MM.1S (cell line): Measurements from ENCODE around the gene STYX.

Source experiments
- EZH2 ChIP-seq: fragments of 300-600 bp; sonication (generic); optimal IDR thresholded peaks from 2 replicates; pipeline ENCODE3; 2017; ENCODE audit warnings: low read depth, mild to moderate bottlenecking, antibody characterized with exemption, low read length, mixed read lengths
- EZH2phosphoT487 ChIP-seq: fragments of 300-600 bp; sonication (generic); IDR thresholded peaks from 2 replicates; pipeline ENCODE4 v1.6.1; 2018; ENCODE audit warnings: antibody characterized with exemption, low read length
- TF ChIP-seq, protein P1 (sequence below): fragments of 300-600 bp; sonication (generic); IDR thresholded peaks from 2 replicates; pipeline ENCODE4 v1.5.1; 2016; ENCODE audit warnings: antibody characterized with exemption, low read length, mixed read lengths

- TF ChIP-seq, protein P1, sequence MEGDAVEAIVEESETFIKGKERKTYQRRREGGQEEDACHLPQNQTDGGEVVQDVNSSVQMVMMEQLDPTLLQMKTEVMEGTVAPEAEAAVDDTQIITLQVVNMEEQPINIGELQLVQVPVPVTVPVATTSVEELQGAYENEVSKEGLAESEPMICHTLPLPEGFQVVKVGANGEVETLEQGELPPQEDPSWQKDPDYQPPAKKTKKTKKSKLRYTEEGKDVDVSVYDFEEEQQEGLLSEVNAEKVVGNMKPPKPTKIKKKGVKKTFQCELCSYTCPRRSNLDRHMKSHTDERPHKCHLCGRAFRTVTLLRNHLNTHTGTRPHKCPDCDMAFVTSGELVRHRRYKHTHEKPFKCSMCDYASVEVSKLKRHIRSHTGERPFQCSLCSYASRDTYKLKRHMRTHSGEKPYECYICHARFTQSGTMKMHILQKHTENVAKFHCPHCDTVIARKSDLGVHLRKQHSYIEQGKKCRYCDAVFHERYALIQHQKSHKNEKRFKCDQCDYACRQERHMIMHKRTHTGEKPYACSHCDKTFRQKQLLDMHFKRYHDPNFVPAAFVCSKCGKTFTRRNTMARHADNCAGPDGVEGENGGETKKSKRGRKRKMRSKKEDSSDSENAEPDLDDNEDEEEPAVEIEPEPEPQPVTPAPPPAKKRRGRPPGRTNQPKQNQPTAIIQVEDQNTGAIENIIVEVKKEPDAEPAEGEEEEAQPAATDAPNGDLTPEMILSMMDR = no peak
- TF ChIP-seq EZH2 (no peak), EZH2phosphoT487 (no peak)
Observed at GRCh38 chr14:52802597-52802996, 72.6 kb downstream of the STYX start.
